Activated T-cell treated with anti-CD3 and anti-CD28 coated beads for 24 hours (primary cell): ENCODE measurements around the gene STRA8.

Source experiments
- DNase-seq: peaks from one replicate; pipeline ENCODE4 v3.0.0-alpha.2; 2020; ENCODE audit warnings: low read depth

Gene STRA8, protein sequence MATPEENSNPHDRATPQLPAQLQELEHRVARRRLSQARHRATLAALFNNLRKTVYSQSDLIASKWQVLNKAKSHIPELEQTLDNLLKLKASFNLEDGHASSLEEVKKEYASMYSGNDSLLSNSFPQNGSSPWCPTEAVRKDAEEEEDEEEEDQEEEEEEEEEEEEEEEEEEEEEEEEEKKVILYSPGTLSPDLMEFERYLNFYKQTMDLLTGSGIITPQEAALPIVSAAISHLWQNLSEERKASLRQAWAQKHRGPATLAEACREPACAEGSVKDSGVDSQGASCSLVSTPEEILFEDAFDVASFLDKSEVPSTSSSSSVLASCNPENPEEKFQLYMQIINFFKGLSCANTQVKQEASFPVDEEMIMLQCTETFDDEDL

DNA sequence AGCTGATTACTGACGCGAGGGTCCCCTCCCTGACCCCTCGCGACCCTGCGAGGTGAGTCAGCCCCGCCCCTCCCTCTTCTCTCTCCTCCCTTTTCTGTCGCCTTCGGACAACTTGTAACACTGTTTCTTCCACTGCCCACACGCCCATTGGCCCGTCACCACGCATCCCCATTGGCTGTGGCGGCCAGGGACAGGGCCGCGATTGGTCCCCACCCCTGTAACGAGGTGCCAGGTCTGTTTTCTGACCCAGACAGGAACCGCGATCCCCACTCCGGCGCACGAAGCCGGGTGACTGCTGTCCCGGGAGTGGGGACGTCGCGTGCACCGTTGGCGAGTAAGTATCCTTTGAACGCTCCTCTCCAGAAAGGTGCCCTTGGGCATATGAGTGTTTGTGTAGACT is at the start of gene STRA8:
TSS of gene STRA8 (plus strand) at position 269 of the 400 bp plus-strand sequence. CDS start 6,687 bp downstream, outside the sequence.
- DNase-seq: no peak

DNA sequence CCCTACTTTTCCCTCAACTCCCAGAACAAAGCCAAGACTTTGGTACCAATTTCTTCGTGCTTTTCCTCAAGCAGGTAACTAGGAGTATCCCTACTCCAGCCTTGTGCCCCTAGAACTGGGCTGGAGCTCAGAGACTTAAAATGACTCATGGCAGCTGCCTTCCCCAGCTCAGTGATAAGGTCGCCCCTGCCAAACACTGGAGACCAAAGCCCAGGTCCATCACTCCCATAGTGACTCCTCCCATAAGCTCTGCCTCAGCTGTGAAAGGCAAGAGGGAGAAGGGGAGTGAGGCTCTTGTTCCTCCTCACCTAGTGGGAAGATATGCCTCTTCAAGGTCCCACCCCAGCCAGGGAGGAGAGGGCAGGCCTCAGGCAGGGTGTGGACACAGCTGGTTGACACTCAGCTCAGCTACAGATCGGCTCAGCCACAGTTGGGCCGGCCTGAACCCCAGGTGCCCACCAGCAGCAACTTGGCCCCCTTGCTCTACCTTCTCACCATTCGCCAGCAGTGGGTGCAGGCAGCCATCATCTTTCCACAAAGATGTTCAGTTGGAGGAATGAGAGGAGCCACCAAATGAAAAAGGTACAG is 49.3 kb upstream of the STRA8 start:
- no peak for DNase-seq

DNA sequence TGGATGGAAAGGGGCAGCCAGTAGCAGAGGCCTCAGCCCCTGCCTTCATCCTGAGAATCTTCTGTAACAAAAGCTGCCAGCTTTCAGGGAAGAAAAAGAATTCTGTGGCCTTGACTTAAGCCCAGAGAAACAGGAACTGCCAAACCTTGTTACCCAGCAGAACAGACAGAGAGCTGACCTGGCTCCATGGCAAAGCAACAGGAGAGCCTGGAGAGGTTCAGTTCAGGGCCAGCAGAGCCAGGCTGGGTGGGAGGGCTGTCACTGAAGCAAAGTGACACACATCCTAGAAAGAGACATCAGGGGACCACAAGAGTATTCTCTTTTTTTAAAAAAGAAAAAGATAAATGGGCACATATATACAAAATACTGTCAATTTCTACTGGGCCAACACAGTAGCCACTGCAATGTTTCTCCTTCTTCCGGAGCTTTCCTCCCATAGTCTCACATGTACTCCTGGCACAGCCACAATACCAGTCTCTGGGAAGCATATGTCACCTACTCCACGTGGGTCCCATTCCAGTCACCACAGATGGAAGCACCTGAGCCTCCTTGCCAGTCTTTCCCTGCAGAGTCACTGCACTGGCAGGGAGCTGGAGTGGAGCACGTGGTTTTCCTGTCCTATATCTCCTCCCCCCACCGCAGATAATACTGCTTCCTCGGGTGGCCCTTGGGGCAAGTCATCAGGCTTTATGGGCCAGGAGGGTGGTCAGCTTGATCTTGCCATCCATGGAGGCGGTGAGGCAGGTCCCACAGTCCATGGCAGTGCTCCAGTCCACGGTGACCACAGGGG is 48.0 kb upstream of the STRA8 start:
- DNase-seq: no peak

DNA sequence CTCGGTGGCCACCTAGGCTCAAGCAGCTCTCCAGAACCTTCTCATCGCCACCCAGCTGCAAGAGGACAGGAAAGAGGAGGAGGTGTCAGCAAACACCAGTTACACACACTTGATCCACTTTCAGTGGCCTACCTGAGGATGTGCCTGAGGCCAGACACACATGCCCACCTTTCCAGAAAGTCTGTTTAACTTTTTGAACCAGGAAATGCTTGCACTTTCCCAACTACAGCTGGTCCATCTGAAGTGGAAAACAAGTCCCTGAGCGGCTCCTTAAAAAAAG is 47.4 kb upstream of the STRA8 start:
- DNase-seq: no peak

DNA sequence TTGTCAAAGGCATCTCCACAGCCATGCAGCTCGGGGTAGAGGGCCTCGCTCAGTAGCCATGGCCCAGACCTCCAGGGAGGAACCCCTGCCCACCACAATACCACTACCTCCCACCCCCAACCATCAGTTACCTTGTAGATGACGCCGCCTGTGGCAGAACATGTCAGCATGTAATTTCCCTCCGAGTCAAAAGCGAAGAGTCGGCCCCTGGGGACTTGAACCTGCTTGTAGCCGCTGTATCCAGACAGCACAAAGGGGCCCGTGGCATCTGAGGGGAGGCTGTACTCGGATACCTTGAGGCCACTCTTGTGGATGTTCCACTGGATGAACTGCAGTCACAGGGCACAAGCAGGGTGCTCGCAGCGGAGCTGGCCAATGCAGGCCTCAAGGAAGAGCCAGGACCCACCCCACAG is 46.8 kb upstream of the STRA8 start:
- DNase-seq: no peak

DNA sequence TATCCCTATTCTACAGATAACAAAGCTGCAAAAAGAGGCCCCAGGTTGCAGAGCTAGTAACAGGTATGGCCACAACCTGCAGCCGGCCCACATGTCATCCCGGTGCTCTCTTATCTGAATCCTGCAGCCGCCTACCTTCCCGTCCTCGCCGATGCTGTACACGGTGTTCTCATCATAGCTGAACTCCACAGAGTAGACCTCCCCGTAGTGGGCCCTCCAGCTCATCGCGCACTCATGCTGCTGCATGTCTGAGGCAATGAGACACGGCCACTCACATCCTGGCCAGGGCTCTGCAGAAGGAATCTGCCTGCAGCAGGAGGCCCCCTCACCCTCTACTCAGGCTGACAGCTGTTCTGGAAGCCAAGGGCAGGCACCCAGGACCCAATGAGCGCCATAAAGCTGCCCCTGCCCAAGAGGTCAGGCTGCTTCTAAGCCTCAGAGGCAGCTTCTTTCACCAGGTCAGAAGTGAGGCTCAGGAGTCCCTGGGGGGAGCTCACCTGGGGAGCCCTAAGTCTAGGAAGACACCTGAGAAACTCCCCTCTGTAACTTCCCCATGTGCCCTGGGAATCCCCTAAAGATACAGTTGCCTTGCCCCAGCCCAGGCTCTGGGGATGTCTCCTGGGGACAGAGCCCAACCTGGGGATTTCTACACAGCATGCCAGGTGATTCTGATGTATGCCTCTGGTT is 45.2 kb upstream of the STRA8 start:
- DNase-seq: no peak

DNA sequence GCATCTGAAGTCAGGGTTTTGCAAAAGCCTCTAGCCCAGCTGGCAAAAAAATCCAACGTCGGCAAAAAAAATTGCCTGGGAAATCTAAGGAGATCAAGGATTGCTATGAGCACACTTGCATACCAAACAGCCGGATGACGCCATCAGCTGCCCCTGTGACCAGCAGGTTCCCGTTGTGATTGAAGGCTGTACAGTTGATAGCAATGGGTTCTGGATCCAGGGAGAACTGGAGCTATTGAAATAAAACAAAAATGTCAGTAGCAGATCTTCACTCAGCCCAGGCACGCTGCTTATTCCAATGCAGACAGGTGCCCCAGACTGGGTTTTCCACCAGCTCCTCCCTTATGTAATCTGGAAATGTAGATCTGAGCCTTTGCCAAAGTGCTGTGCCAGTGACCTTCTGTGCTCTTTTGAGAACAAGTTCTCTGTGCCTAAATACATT is 44.4 kb upstream of the STRA8 start:
- DNase-seq: no peak

DNA sequence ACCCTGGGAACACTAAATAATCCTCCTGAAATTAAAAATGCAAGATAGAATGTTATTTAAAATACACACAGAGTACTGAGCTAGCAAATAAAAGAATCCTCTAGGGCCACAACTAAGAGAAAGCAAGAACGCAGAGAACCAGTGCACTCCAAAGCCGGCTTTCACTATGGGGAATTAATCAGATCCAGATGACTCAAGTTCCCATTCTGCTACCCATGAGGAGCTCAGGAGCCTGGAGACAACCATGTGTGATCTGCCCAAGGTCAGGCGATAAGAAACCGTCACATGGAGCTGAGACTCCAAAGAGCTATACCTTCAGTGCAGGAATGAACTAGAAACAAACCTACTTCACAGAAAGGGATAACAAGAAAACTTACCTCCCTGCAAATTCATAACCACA is 43.7 kb upstream of the STRA8 start:
- DNase-seq: no peak

DNA sequence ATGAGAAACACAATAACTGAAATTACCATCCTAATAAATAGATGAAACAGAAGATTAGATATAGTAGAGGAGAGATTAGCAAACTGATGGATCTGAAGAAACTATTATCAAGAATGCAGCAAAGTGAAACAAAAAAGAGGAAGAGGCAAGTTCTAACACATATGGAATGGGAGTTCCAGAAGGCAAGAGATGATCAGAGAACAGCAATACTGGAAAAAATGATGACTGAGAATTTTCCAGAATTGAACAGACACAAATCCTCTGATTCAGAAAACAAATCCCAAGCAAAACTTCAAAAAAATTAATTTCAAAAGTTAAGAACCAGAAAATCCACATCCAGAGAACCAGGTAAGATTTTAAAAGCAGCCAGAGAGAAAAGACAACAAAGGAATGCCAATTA is 42.9 kb upstream of the STRA8 start:
- DNase-seq: no peak

DNA sequence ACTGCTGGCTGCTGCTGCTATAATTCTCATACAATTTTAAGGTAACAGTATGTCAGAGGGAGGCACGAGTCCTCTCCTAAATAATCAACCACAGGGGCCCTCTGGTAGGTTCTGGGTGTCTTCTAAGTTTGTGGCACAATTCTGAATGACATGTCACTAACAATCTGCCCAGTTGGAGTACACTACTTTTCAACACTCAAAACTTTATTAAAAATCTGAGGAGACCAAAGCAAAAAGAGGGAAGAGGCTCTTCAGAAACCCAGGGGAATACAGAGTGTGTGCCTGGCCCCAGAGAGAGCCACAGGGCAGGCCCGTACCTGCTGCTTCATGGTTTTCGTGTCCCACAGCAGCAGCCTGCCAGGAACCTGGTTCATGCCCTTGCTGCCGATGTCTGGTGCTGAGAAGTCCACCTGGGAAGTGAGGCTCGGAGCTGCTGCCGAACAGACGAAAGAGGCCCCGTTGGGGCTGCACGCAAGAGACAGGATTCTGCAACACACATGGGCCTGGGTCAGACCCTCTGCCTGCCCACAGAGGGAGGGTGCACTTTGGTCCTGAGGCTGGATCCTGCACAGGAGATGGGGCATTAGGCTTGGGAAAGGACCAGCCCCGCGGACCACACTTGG is 40.6 kb upstream of the STRA8 start:
- no peak for DNase-seq

DNA sequence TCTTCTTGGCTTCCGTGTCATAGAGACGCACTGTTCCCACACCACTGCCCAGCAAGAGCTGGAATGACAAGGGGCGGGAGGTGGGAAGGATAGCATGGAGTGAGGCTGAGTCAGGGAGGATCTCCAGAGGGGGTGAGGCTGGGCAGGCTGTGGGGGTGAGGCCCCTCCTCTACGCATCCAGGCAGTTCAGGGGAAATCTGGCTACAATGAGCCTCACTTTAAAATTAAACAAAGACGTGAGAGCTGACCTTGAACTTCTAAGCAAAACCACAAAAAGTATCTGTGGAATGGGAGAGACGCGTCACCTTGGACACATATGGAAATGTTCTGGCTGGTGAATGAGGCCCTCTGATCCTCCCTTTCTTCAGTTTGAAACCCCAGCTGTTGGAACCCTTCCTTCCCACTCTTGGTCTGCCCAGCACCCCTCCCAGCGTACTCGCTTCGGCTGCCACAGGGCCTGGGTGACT is 40.0 kb upstream of the STRA8 start:
- no peak for DNase-seq

DNA sequence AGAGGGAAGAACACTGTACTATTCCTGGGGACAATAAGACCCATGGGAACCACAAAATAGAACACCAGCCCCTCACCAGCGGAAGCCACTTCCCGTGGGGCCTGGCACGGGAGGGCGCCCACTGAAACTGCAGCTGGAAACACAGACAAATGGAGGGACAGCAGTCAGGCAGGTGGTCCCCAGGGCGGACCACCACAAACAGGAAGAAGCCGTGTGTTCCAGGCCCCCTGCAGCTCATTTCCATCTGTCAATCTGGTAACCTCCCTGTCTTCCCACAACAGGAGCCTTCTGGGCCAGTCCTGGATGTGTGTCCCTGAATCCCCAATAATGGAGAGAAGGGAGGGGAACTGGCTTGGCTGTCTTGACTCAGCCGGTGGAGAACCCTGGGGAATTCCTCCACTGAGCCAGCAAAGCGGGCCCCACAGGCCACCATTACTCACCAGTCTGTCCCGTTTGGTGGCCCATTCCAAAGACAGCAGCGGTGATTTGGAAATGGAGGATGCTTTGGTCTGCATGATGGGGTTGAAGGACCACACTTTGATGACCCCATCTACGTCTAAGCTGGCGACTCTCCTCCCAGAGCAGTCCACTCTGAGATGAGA is 39.0 kb upstream of the STRA8 start:
- DNase-seq: no peak

DNA sequence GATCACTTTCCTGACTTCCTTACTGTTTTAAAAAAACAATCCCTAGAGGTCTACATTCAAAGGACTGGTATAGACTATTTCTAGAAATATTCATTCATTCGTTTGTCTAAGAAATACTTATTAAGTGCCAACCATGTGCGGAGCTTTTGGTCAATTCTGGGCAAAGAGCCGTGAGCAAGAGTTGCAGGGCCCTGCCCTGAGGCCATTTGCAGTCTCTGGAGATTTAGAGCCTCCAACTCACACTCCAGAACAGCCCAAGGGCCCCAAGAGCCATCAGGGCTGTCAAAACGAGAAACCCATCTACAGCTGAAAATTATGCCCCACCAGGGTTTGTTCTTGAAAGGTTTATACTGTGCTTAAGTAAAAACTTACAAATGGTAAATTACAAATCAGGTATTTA is 38.5 kb upstream of the STRA8 start:
- no peak for DNase-seq

DNA sequence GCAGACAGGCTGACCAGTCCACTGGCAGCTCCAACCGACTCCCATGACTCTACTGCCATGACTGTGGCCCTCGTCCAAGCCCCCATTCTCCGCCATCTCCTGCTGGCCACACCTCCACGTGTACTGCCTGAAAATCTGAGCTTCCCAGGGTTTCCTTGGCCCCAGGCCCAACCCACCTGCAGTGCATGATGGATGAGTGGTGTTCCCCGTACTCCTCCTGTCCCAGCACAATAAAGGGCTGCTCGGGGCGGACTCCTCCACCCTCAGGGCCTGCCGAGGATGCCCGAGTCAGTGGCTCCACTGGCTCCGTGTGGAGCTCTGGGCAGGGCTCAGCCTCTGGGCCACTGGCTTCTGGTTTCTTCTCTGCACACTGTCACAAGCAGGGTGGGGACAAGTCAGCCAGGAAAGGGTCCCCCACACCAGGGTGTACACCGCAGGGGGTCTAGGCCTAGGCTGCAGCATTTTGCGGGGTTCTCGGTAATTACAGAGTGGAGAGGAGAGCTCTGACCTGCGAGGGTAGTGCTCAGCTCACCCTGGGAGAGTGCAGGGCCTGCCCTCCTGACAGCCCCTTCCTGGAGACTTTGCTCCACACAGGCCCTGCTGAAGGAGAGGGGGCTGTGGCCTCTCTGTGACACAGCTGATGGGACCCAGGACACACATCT is 37.5 kb upstream of the STRA8 start:
- no peak for DNase-seq

DNA sequence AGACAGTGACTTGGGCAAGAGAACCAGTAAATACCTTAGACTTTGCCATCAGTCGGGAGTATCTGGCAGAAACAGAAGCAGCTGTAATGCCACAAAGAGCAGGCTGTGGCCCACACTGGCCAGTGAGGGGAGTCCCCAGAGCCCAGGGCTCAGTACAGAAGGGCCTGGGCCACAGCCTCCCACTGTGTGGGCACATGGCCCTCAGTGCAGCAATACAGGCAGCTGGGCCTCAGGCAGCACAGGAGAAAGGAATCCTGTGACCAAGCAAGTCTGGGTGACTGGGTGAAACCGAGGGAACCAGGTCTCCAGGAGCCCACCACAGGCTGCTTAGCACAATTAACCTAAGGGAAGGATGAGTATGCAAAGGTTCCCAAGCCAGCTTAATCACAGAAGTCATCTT is 36.3 kb upstream of the STRA8 start:
- DNase-seq: no peak

DNA sequence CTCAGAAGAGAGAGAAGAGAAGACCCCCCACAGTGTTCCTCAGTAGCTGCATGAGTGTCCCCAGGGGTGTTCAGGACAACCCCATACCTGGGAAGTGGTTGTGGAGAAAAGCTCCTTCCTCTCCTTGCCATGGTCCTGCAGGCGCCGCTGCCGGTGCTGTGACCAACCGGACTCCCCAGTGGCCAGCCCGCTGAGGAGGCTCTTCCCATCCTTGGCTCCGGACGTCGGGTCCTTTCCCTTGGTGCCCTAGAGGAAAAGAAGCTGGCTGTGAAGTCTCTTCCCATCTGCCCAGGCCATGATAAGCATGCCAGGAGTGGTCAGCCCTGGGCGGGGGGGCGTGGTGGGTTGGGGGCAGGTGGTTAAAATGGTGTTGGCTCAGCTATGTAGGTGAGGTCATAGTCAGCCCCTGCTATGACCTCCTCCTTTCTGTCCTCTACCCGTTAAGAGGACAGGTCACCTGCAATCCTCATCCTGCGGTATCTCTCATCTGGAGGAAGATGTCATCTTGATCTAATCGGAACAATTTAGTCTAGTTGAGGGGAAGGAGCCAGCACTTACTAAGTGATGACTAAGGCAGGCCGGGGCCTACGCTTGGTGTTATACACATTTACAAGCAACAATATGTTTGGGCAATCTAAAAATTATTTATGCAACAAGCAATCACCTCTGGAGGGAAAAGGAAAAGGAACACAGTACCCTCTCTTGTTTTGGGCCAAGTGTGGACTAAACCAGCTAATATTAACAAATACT is 35.6 kb upstream of the STRA8 start:
- no peak for DNase-seq

DNA sequence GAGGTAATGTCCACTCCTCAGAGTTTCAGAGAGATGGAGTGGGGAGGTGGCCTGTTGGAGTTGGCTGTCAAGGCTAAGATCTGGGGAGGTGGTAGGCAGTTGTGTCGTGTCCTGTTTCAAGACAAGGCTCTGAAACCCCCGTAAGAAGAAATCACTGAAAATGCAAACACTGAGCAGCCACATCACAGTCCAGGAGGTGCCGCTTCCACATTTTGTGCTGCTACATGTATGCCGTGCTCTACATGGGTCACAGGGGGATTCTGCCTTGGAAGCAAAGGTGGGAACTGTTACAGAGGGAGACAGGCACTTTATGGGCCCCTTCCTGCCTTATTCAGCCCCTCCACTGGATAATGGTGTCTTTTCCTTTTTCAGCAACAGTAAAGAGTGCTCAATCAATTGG is 34.2 kb upstream of the STRA8 start:
- DNase-seq: no peak

DNA sequence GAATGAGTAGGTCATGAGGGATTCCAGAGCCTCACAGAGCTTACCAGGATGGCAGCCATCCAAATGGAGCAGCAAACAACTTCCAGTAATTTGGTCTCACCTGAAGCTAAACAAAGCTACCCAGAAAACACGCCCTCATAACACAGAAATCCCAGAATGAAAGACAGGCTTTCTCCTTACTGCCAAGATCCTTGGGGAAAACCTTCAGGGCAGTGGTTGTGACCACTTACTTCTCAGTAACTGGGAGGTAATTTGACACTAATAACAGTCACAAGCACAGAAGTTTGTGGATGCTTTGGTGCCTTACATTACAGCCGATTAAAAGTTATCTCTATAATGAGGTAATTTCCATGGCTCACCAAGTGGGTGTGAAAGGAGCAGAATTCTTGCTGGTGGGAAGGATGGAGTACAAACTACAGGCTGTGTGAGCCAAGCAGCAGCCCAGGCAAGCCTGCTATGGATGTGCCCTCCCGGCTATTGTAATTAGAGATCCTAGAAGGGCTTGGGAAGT is 32.8 kb upstream of the STRA8 start:
- no peak for DNase-seq

DNA sequence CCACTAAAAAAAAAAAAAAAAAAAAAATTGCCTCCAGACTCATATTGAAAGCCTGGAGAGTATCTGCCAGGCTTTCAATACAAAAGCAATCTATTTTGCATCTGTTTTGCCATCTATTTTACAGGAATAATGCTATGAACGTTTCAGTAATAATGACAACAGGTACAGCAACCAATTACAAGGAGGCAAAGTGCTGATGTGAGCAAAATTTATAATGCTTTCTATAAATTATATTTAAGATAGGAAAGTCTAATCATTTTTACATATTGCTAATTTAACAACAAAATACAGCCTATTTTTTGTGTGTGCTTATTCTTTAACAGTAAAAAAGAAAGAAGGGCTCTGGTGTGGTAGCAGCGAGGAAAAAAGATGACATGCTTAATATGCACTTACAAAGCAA is 32.3 kb upstream of the STRA8 start:
- DNase-seq: no peak

DNA sequence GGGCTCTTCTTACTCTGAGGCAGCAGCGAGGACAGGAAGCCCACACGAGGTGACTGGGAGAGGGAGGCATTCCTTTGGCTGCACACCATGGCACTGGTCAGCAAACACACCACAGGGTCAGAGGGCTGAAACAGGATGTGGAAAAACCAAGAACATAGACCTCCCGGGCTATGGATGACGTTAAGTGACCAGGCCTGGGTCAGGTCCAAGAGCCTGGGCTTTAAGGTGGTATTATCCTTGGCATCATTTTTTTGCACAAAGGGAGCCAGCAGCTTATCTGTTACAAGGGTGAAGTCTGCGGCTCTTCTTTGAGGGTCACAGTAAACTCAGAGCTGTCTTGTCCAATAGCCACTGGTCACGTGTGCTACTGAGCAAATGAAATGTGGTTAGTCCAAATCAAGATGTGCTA is 29.3 kb upstream of the STRA8 start:
- no peak for DNase-seq
